ENCODE measurements around the gene IGSF8.

DNA sequence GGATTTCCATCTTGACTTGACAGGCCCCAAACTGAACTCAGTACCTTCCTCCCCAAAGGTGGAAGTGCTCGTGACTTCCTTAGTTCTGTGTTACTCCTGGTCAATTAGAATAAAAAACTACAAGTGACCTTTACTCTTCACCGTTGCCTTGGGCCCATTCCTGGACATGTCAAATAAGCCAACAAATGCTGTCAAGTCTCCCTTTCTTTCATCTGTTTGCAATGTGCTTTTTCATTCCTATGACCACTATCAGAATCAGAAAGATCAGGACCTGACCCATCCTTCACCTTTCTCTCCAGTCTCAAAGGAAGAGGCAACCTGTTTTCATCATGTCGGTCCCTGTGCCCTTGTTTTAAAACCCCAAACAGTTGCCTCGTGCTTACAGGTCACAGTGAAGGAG lies 23.6 kb downstream of the IGSF8 start:
- TF ChIP-seq POLR2AphosphoS5 (IDR thresholded peaks at IDR 0.05) (no peak), POLR2A (IDR thresholded peaks at IDR 0.05) (no peak)
- TF ChIP-seq, protein P1, sequence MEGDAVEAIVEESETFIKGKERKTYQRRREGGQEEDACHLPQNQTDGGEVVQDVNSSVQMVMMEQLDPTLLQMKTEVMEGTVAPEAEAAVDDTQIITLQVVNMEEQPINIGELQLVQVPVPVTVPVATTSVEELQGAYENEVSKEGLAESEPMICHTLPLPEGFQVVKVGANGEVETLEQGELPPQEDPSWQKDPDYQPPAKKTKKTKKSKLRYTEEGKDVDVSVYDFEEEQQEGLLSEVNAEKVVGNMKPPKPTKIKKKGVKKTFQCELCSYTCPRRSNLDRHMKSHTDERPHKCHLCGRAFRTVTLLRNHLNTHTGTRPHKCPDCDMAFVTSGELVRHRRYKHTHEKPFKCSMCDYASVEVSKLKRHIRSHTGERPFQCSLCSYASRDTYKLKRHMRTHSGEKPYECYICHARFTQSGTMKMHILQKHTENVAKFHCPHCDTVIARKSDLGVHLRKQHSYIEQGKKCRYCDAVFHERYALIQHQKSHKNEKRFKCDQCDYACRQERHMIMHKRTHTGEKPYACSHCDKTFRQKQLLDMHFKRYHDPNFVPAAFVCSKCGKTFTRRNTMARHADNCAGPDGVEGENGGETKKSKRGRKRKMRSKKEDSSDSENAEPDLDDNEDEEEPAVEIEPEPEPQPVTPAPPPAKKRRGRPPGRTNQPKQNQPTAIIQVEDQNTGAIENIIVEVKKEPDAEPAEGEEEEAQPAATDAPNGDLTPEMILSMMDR (IDR thresholded peaks at IDR 0.05) = no peak
